ENCODE measurements around the gene C1RL. TPM values are rescaled to one million over a fixed set of nuclear protein-coding genes. Genes with fewer than 3 reads are reported as not detected.

The C1RL gene
- total RNA-seq, 1 experiment from 2014 or later, result 17.7 TPM

DNA sequence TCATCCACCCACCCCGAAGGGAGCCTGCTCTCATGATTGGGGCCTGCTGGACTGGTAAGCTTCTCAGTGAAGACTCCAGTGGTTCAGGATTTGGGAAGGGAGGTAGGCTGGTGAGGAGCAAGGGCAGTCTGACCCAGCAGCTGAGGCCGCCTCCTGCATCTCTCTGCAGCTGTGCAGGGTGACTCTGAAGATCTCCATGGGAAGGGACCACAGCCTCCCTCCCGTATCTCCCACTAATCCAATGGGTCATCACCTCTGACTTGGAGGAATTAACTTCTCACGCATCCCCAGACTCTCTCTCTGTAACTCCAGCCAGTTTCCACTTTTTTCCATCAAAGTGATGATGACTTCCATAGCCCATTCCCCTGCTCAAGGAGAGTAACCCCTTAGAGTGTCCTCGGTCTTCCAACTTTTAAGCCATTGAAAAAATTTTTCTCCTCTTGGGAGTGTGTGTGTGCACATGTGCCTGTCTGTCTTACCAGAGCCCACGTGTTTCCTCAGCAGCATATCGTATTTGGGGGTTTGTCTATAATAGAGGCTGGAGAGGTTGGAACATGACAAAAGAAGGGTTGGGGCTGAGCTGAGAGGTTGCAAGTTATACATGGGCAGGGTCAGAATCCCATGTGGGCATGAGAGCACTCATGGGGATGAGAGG lies 32.5 kb upstream of the C1RL start:
- Mint-ChIP-seq H3K27ac (no peak overlapping the region), H3K36me3 (peaks cover 3% of the 10 kb centered on the region; the same call in 1 of the 2 replicates), H3K9me3 (no peaks in the 10 kb centered on the region), H3K4me1 (no peaks in the 10 kb centered on the region), H3K4me3 (no peak overlapping the region), H3K27me3 (ENCODE audit: low read depth) (no peaks in the 10 kb centered on the region)
- ChIA-PET POLR2A (no interaction called here), CTCF (interaction anchor here (0.6 to 2.3 kb wide), 14 partner anchors 10 to 88 kb away, joined by 3 to 15 read pairs (median 3); no protein-coding TSS in a partner anchor)
- TF ChIP-seq CDX4 (CRISPR knock-in tag; IDR thresholded peaks at IDR 0.05; ENCODE audit: borderline replicate concordance), result no peak
- TF ChIP-seq ARID4B (CRISPR knock-in tag; IDR thresholded peaks at IDR 0.05; ENCODE audit: borderline replicate concordance), result no peak
- TF ChIP-seq OVOL2 (CRISPR knock-in tag; IDR thresholded peaks at IDR 0.05; ENCODE audit: borderline replicate concordance), result no peak
- no peak for TF ChIP-seq TEAD1 (CRISPR knock-in tag; IDR thresholded peaks at IDR 0.05)
- no peak for TF ChIP-seq RELA (CRISPR knock-in tag; IDR thresholded peaks at IDR 0.05; ENCODE audit: borderline replicate concordance)
- ATAC-seq, result no peak
- DNase-seq (ENCODE audit: low spot score), result no peak

DNA sequence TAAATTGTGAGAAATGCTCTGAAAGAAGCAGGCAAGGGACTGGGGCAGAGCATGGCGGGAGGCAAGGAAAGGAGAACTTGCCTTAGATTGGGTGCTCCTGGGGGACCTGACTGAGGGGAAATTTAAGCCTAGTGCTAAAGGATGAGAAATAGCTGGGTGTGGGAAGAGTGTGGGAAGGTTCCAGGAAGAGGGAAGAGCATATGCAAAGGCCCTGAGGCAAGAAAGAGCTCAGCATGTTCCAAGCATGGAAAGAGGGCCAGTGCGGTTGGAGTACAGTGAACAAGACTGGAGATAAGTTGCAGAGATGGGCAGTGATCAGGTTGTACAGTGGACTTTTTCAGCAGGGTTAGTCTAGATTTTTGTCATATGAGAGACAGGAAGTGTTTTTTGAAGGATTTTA lies 30.2 kb upstream of the C1RL start:
- no peak overlapping the region for H3K4me3 Mint-ChIP-seq
- DNase-seq (ENCODE audit: low spot score) (no peak), ATAC-seq (no peak)
- CTCF ChIA-PET, result no interaction called here
- H3K9me3 Mint-ChIP-seq, result no peaks in the 10 kb centered on the region
- no peaks in the 10 kb centered on the region for H3K4me1 Mint-ChIP-seq
- POLR2A ChIA-PET, result no interaction called here
- no peak overlapping the region for H3K27ac Mint-ChIP-seq
- H3K27me3 Mint-ChIP-seq (ENCODE audit: low read depth), result no peaks in the 10 kb centered on the region; the same call in 1 of the 2 replicates
- H3K36me3 Mint-ChIP-seq, result peaks cover 21% of the 10 kb centered on the region
- TF ChIP-seq ZNF671 (CRISPR knock-in tag; IDR thresholded peaks at IDR 0.05) (no peak), ARID4B (CRISPR knock-in tag; IDR thresholded peaks at IDR 0.05; ENCODE audit: borderline replicate concordance) (no peak), HMGXB4 (CRISPR knock-in tag; IDR thresholded peaks at IDR 0.05) (no peak), ELF4 (CRISPR knock-in tag; IDR thresholded peaks at IDR 0.05; ENCODE audit: low read depth) (no peak), CBFB (CRISPR knock-in tag; IDR thresholded peaks at IDR 0.05; ENCODE audit: low read depth) (no peak), ZNF425 (CRISPR knock-in tag; conservative IDR thresholded peaks at IDR 0.05) (no peak), NR1H2 (CRISPR knock-in tag; IDR thresholded peaks at IDR 0.05) (no peak), TCF7 (CRISPR knock-in tag; IDR thresholded peaks at IDR 0.05; ENCODE audit: low read depth) (no peak), CDX4 (CRISPR knock-in tag; IDR thresholded peaks at IDR 0.05; ENCODE audit: borderline replicate concordance) (no peak)
- TF ChIP-seq, protein P1, sequence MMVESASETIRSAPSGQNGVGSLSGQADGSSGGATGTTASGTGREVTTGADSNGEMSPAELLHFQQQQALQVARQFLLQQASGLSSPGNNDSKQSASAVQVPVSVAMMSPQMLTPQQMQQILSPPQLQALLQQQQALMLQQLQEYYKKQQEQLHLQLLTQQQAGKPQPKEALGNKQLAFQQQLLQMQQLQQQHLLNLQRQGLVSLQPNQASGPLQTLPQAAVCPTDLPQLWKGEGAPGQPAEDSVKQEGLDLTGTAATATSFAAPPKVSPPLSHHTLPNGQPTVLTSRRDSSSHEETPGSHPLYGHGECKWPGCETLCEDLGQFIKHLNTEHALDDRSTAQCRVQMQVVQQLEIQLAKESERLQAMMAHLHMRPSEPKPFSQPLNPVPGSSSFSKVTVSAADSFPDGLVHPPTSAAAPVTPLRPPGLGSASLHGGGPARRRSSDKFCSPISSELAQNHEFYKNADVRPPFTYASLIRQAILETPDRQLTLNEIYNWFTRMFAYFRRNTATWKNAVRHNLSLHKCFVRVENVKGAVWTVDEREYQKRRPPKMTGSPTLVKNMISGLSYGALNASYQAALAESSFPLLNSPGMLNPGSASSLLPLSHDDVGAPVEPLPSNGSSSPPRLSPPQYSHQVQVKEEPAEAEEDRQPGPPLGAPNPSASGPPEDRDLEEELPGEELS (CRISPR knock-in tag; IDR thresholded peaks at IDR 0.05), result no peak
- TF ChIP-seq, protein P2, sequence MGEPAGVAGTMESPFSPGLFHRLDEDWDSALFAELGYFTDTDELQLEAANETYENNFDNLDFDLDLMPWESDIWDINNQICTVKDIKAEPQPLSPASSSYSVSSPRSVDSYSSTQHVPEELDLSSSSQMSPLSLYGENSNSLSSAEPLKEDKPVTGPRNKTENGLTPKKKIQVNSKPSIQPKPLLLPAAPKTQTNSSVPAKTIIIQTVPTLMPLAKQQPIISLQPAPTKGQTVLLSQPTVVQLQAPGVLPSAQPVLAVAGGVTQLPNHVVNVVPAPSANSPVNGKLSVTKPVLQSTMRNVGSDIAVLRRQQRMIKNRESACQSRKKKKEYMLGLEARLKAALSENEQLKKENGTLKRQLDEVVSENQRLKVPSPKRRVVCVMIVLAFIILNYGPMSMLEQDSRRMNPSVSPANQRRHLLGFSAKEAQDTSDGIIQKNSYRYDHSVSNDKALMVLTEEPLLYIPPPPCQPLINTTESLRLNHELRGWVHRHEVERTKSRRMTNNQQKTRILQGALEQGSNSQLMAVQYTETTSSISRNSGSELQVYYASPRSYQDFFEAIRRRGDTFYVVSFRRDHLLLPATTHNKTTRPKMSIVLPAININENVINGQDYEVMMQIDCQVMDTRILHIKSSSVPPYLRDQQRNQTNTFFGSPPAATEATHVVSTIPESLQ (CRISPR knock-in tag; IDR thresholded peaks at IDR 0.05), result no peak

Measured in WTC11 (cell line).